A673 (cell line): ENCODE data around the gene TRIM50.

ENCODE experiments used
- CTCF ChIP-seq: fragments of 300-800, 200-600 bp; sonication (generic); conservative IDR thresholded peaks from 2 replicates; pipeline ENCODE4 v1.5.1; 2017; ENCODE audit warnings: low read depth, mild to moderate bottlenecking, antibody characterized with exemption, low read length, moderate library complexity, mixed read lengths
- EZH2 ChIP-seq: fragments of 200-600 bp; sonication (generic); IDR thresholded peaks from 2 replicates; pipeline ENCODE4 v1.6.1; 2017; ENCODE audit warnings: borderline replicate concordance, low read depth, mild to moderate bottlenecking, mixed read lengths, antibody characterized with exemption, low read length; ENCODE audit not compliant: poor library complexity, severe bottlenecking

- TF ChIP-seq CTCF (no peak), EZH2 (no peak)
Observed at GRCh38 chr7:73307436-73307835, 20.4 kb downstream of the TRIM50 start.
